IMR-90 (cell line): Measurements from ENCODE around the gene YES1. TPM values are rescaled to one million over a fixed set of nuclear protein-coding genes. Genes with fewer than 3 reads are reported as not detected.

Experiments
- ATAC-seq: fragments of 200-7000 bp; cut with Tn5 transposase; 2 replicates; pipeline ENCODE4 v1.9.1; 2020; ENCODE audit warnings: low read depth, mild to moderate bottlenecking, moderate library complexity
- BruUV-seq: library from RNA; stranded (reverse); fragments of 400-500 nt; replicated peaks from 2 replicates; lab custom pipeline; 2021; lab: Mats Ljungman, UMichigan
- CTCF ChIA-PET: fragments of 300-600 bp; formaldehyde crosslinking; extraction: SDS; loops from one replicate; lab custom pipeline; 2021; ENCODE audit warnings: antibody characterized with exemption; lab: Yijun Ruan, JAX
- POLR2A ChIA-PET: fragments of 300-600 bp; sonication (Branson Sonifier 250); formaldehyde crosslinking; loops from one replicate; lab custom pipeline; 2022; ENCODE audit warnings: antibody characterized with exemption; ENCODE audit not compliant: unreplicated experiment; lab: Charles Lee
- DNase-seq: peaks from one replicate; pipeline ENCODE4 v3.0.0; 2013
- H2AFZ ChIP-seq: replicated peaks from 2 replicates; pipeline ENCODE3; 2013; ENCODE audit warnings: low read length, mild to moderate bottlenecking; ENCODE audit not compliant: poor library complexity
- H2AK5ac ChIP-seq: 2 replicates; pipeline ENCODE4 v1.6.1; 2013; ENCODE audit warnings: low read depth, low read length, inconsistent platforms
- H2AK9ac ChIP-seq: replicated peaks from 2 replicates; pipeline ENCODE3; 2013; ENCODE audit warnings: mild to moderate bottlenecking, low read depth, low read length, moderate library complexity; ENCODE audit not compliant: poor library complexity
- H2BK120ac ChIP-seq: 2 replicates; pipeline ENCODE4 v1.6.1; 2013; ENCODE audit warnings: low read depth, low read length, inconsistent platforms
- H2BK15ac ChIP-seq: 3 replicates; pipeline ENCODE4 v1.6.1; 2013; ENCODE audit warnings: low read depth, low read length, inconsistent platforms
- H2BK20ac ChIP-seq: 2 replicates; pipeline ENCODE4 v1.6.1; 2013; ENCODE audit warnings: low read depth, mild to moderate bottlenecking, inconsistent platforms, low read length, moderate library complexity
- H2BK5ac ChIP-seq: 2 replicates; pipeline ENCODE4 v1.6.1; 2013; ENCODE audit warnings: mild to moderate bottlenecking, low read depth, low read length, inconsistent platforms; ENCODE audit not compliant: poor library complexity, severe bottlenecking
- H3K14ac ChIP-seq: replicated peaks from 2 replicates; pipeline ENCODE4 v1.6.1; 2013; ENCODE audit warnings: low read depth, low read length, inconsistent platforms
- H3K18ac ChIP-seq: 2 replicates; pipeline ENCODE4 v1.6.1; 2013; ENCODE audit warnings: low read depth, low read length, control low read depth
- H3K23ac ChIP-seq: 2 replicates; pipeline ENCODE4 v1.6.1; 2013; ENCODE audit warnings: low read depth, low read length, inconsistent platforms
- H3K27ac ChIP-seq: 2 replicates; pipeline ENCODE4 v1.5.1; 2013; ENCODE audit warnings: mild to moderate bottlenecking, control low read depth, low read length; ENCODE audit not compliant: insufficient read depth
- H3K27me3 ChIP-seq: 2 replicates; pipeline ENCODE4 v1.6.1; 2013; ENCODE audit warnings: low read length; ENCODE audit not compliant: control insufficient read depth, insufficient read depth
- H3K36me3 ChIP-seq: 2 replicates; pipeline ENCODE4 v1.6.1; 2013; ENCODE audit warnings: low read length, mixed read lengths; ENCODE audit not compliant: control insufficient read depth, insufficient read depth
- H3K4ac ChIP-seq: 2 replicates; pipeline ENCODE4 v1.6.1; 2013; ENCODE audit warnings: low read depth, low read length, inconsistent platforms
- H3K4me1 ChIP-seq: 2 replicates; pipeline ENCODE4 v1.6.1; 2013; ENCODE audit warnings: low read length, mixed read lengths; ENCODE audit not compliant: control insufficient read depth, insufficient read depth
- H3K4me2 ChIP-seq: 2 replicates; pipeline ENCODE4 v1.6.1; 2013; ENCODE audit warnings: low read depth, mild to moderate bottlenecking, control low read depth, low read length, moderate library complexity
- H3K4me3 ChIP-seq: 2 replicates; pipeline ENCODE4 v1.5.1; 2013; ENCODE audit warnings: low read depth, mild to moderate bottlenecking, control low read depth, low read length, moderate library complexity; ENCODE audit not compliant: insufficient read depth
- H3K56ac ChIP-seq: 2 replicates; pipeline ENCODE4 v1.6.1; 2013; ENCODE audit warnings: low read length, inconsistent platforms; ENCODE audit not compliant: insufficient read depth; ENCODE audit errors: extremely low read depth
- H3K79me1 ChIP-seq, 2 experiments: 2 replicates each; pipeline ENCODE4 v1.6.1; 2013; ENCODE audit warnings: low read length in 2 of 2, inconsistent platforms in 1 of 2, low read depth in 1 of 2
- H3K9ac ChIP-seq: 2 replicates; pipeline ENCODE4 v1.6.1; 2013; ENCODE audit warnings: low read depth, low read length, control low read depth
- H3K9me1 ChIP-seq: 2 replicates; pipeline ENCODE4 v1.6.1; 2013; ENCODE audit warnings: low read length, inconsistent platforms; ENCODE audit not compliant: insufficient read depth
- H3K9me3 ChIP-seq: 2 replicates; pipeline ENCODE4 v1.6.1; 2013; ENCODE audit warnings: low read length; ENCODE audit not compliant: control insufficient read depth, insufficient read depth
- H4K20me1 ChIP-seq: 2 replicates; pipeline ENCODE4 v1.6.1; 2013; ENCODE audit warnings: low read length, inconsistent platforms; ENCODE audit not compliant: insufficient read depth
- H4K5ac ChIP-seq: 2 replicates; pipeline ENCODE4 v1.6.1; 2013; ENCODE audit warnings: mild to moderate bottlenecking, low read depth, low read length, control low read depth
- H4K8ac ChIP-seq, 2 experiments: 2 replicates each; pipeline ENCODE4 v1.6.1; 2013; ENCODE audit warnings: low read depth in 2 of 2, low read length in 2 of 2, control low read depth in 1 of 2, inconsistent platforms in 1 of 2
- H4K91ac ChIP-seq: 2 replicates; pipeline ENCODE4 v1.6.1; 2013; ENCODE audit warnings: low read depth, low read length, inconsistent platforms; ENCODE audit not compliant: insufficient read depth
- CEBPB ChIP-seq: IDR thresholded peaks from 2 replicates; pipeline ENCODE4 v1.6.1; 2012; ENCODE audit warnings: low read depth, low read length, improper control_type of control experiment
- CHD1 ChIP-seq: IDR thresholded peaks from 2 replicates; pipeline ENCODE4 v1.6.1; 2012; ENCODE audit warnings: low read depth, low read length, improper control_type of control experiment
- FOS ChIP-seq: fragments of 150-350 bp; IDR thresholded peaks from 2 replicates; pipeline ENCODE4 v1.6.1; 2016; ENCODE audit warnings: low read depth, low read length
- MAZ ChIP-seq: IDR thresholded peaks from 2 replicates; pipeline ENCODE4 v1.6.1; 2012; ENCODE audit warnings: low read depth, mild to moderate bottlenecking, low read length, improper control_type of control experiment, moderate library complexity, borderline replicate concordance
- NFE2L2 ChIP-seq: fragments of 150-350 bp; IDR thresholded peaks from 2 replicates; pipeline ENCODE4 v1.6.1; 2016; ENCODE audit warnings: low read depth, mild to moderate bottlenecking, low read length
- RAD21 ChIP-seq: IDR thresholded peaks from 2 replicates; pipeline ENCODE4 v1.6.1; 2012; ENCODE audit warnings: low read length, improper control_type of control experiment
- SMC3 ChIP-seq: fragments of 150-350 bp; IDR thresholded peaks from 2 replicates; pipeline ENCODE4 v1.6.1; 2016; ENCODE audit warnings: low read depth, mild to moderate bottlenecking, antibody characterized with exemption, low read length, moderate library complexity
- WGBS, 2 experiments: methylation state at CpG; one replicate each; pipeline versions ENCODE4 v1.1.5 to v1.1.7; 2013; ENCODE audit warnings: missing lambda C conversion rate in 2 of 2; ENCODE audit not compliant: insufficient read length in 1 of 2; ENCODE audit errors: extremely low coverage in 2 of 2; 5-methylcytosine and 5-hydroxymethylcytosine counted together
- dilution Hi-C: fragments of 300-500 bp; cut with HindIII; formaldehyde crosslinking; loops from one replicate; pipeline ENCODE4 v1.14.3; 2018; ENCODE audit warnings: low sequenced_read_pairs; ENCODE audit not compliant: unreplicated experiment
- in situ Hi-C: fragments of 300-500 bp; cut with MboI; formaldehyde crosslinking; loops from 3 replicates; pipeline ENCODE4 v1.14.3; 2019; ENCODE audit warnings: low sequenced_read_pairs, inconsistent platforms, mixed read lengths
- intact Hi-C: fragments of 100-400 bp; cut with micrococcal nuclease; formaldehyde crosslinking; loops from 2 replicates; pipeline ENCODE4 v1.10.0; 2022
- polyA plus RNA-seq, 3 experiments: library from polyadenylated mRNA; depleted of rRNA; stranded (reverse); fragments of >200 nt; gene quantifications; 2 replicates each; pipeline ENCODE4 v1.2.3, GENCODE V29; 2012; ENCODE audit warnings: low replicate concordance in 1 of 3
- total RNA-seq: library from RNA; depleted of rRNA; stranded (reverse); fragments of >200 nt; gene quantifications from 2 replicates; pipeline ENCODE4 v1.2.3, GENCODE V29; 2012

The YES1 gene
- total and polyA plus RNA-seq, 2 of the 4 experiments (the other 2 are of a cell fraction), result 16.7 to 62.0 TPM

GRCh38 chr18:814300-815084 lies 2.5 kb upstream of the YES1 start:
- H3K56ac ChIP-seq, result no peak overlapping the region
- no peak overlapping the region for H2AK5ac ChIP-seq
- in situ Hi-C loops (no loop called here), intact Hi-C loops (no loop called here), dilution Hi-C loops (no loop called here)
- no peak overlapping the region for H2BK120ac ChIP-seq
- H2AFZ ChIP-seq, result no peak overlapping the region
- H3K9ac ChIP-seq, result no peak overlapping the region
- no TSS peak for BruUV-seq
- H3K27me3 ChIP-seq, result no peaks in the 10 kb centered on the region
- ATAC-seq (no peak), DNase-seq (no peak)
- H4K8ac ChIP-seq, result no peak overlapping the region
- H2BK15ac ChIP-seq, result no peak overlapping the region
- H3K18ac ChIP-seq, result no peak overlapping the region
- H4K5ac ChIP-seq, result no peak overlapping the region
- H3K36me3 ChIP-seq, result no peaks in the 10 kb centered on the region
- H3K4ac ChIP-seq, result no peak overlapping the region
- H3K4me3 ChIP-seq, result no peak overlapping the region
- no peaks in the 10 kb centered on the region; the same call in 1 of the 2 replicates for H4K20me1 ChIP-seq
- no peak overlapping the region for H2AK9ac ChIP-seq
- CTCF ChIA-PET, result interaction anchor here (1.1 kb wide), 1 partner anchor 16 kb away, joined by 6 read pairs; no protein-coding TSS in a partner anchor
- no peak for TF ChIP-seq CHD1
- no peak for TF ChIP-seq FOS
- TF ChIP-seq NFE2L2, result no peak
- no peak for TF ChIP-seq SMC3
- TF ChIP-seq CEBPB, result no peak
- TF ChIP-seq RAD21, result no peak
- TF ChIP-seq MAZ, result no peak
- H3K9me3 ChIP-seq, result no peaks in the 10 kb centered on the region
- H3K79me1 ChIP-seq, result peaks cover 0 to 6% of the 10 kb centered on the region in 2 experiments; a peak in 3 of 4 replicates
- H3K23ac ChIP-seq, result no peak overlapping the region
- no peak overlapping the region for H2BK5ac ChIP-seq
- POLR2A ChIA-PET, result no interaction called here
- H3K14ac ChIP-seq, result no peak overlapping the region
- H2BK20ac ChIP-seq, result no peak overlapping the region
- no peak overlapping the region for H3K27ac ChIP-seq
- peaks cover 1% of the 10 kb centered on the region; the same call in 1 of the 2 replicates for H3K4me1 ChIP-seq
- no peaks in the 10 kb centered on the region for H3K9me1 ChIP-seq
- H3K4me2 ChIP-seq, result no peak overlapping the region
- no peak overlapping the region for H4K91ac ChIP-seq
- WGBS, 2 experiments, result no CpG with 5 or more reads among the region's 4 CpGs
